ENCODE data around the gene SLC35F1.
"Not testable (repeated sequence)": the region's sequence is repeated elsewhere in the genome, so short reads cannot be mapped to it uniquely, and the experiment has no call there.

The SLC35F1 gene

DNA sequence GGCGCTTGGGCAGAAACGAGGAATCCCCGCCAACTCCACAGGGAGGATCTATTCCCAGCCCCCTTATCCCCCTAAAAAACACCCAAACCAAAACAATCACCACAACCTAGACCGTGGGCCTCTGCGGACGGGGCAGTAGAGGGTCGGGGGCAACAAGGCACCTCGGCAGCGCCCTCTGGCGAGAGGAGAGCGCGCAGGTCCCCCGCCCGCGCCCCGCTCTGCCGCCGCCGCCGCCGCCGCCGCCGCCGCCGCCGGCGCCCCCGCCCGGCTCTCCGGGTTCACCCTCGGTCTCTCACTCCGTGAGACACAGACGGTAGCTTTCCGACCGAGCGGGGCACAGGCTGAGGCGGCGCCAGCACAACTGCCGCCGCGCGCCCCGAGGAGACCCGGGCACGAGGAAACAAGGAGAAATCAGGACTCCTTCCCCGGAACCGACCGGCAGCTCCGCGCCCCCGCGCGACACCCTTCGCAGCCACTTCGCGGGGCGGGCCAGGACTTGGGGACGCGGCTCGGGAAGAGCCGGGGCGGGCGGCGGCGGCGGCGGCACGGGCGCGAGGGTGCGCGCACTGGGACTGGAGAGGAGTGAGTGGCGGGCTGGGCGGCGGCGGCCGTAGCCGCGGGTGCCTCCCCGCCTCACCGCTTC lies at the start of gene SLC35F1:
TSS of gene SLC35F1 (plus strand) at position 307 of the 643 bp plus-strand sequence.
- DNase-seq (ENCODE audit: low spot score), result peak; percentile 69

DNA sequence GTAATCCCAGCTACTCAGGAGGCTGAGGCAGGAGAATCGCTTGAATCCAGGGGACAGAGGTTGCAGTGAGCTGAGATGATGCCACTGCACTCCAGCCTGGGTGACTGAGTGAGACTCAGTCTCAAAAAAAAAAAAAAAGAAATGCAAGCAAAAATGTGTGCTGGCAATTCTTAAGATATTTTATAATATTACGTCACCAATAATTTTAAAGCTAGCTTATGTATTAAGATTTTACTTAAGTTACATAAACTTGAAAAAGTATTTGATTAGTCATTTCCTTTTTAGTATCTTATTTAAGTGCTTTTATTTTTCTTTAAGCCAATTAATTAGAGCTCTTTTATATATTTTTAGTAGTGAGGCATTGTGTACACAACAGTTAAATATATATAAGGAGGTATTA lies 48.5 kb upstream of the SLC35F1 start:
- DNase-seq (ENCODE audit: low spot score), result not testable (repeated sequence)

- no peak for DNase-seq (ENCODE audit: low spot score)
These were observed 45.5 kb upstream of the SLC35F1 start for GRCh38 chr6:117861545-117861944.

DNA sequence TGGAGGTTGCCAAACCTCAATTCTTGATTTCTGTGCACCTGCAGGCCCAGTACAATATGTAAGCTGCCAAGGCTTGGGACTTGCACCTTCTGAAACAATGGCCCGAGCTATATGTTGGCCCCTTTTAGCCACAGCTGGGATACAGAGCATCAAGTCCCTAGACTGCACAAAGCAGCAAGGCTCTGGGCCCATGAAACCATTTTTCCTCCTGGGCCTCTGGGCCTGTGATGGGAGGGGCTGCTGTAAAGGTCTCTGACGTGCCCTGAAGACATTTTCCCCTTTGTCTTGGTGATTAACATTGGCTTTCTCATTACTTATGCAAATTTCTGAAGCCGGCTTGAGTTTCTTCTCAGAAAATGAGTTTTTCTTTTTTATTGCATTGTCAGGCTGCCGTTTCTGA lies 40.5 kb upstream of the SLC35F1 start:
- no peak for DNase-seq (ENCODE audit: low spot score)

GRCh38 chr6:117870486-117871242 lies 36.4 kb upstream of the SLC35F1 start:
- DNase-seq (ENCODE audit: low spot score), result no peak

DNA sequence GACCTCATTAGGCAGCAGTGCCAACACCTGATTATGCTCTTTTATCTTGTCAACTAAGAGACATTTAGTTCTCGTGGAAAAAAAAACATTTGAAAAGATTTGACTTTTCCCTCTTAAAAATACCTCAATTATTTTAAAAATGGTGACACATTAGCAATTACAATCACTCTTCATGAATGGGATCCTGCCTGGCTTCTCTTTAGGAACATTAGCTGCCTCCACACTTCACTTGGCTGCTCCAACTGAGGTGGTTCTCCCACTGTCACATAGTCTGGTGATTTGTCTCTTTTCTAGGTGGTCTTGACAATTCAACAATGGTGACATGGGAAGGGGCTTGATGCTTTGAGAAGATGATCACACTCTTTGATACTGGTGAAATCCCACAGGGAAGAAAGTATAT lies 26.2 kb upstream of the SLC35F1 start:
- no peak for DNase-seq (ENCODE audit: low spot score)

DNA sequence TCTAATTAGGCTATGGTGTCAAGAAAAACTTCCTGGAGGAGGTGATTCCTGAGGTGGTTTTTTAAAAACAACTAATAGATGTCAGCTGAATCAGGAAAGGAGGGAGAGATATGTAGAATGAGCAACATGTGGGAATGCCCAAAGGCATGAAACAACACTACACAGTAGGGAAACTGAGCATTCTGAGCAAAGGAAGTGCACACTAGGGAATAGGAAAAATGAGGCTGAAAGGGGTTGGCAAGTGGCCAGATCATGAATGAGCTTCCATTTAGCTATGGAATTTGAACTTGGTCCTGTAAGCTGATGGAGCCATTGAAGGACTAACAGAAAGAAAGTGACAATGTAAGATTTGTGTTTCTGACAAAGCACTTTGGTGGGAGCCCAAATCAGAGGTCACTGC lies 16.9 kb upstream of the SLC35F1 start:
- no peak for DNase-seq (ENCODE audit: low spot score)

GRCh38 chr6:117906507-117906957 lies 532 bp upstream of the SLC35F1 start:
- DNase-seq (ENCODE audit: low spot score), result peak; percentile 34

- no peak for DNase-seq (ENCODE audit: low spot score)
These were observed 659 bp downstream of the SLC35F1 start for GRCh38 chr6:117907601-117908245.

DNA sequence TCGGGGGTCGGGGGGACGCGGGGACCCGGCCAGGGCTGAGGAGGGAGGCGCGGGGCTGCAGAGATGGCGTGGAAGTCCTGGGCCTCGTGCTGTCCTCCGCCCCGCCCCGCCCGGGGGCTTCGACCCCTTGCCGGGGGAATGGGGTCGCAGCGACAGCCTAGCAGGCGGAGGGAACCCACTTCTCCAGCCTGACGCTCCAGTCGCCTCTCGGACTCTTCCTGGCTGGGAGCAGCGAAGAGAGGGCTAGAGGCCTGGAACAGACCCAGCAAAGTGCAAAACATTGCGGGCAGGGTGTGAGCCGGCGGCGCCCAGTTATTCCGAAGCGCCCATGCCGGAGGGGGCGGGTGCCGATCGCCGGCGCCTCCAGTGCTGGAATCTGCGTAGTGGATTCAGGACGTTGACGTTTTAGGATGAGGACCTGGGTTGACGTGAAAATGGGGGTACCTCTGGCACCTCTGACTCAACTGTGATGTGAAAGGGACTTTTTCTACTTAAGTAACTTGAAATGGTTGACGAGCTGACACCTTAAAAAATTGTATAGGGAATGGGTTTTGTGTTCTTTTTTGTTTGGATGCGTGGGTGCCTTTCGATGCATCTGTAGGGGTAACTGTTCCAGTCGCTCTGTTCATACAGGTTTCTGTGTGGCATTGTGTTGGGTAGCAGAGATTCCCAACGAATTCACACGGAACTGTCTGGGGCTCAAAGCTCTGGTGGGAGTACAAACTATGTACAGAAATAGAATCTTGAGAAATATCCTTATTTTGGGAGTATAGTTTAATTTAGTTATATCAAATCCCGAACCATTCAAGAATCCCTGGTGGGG lies 1.4 kb downstream of the SLC35F1 start:
- DNase-seq (ENCODE audit: low spot score), result peak; percentile 18

- DNase-seq (ENCODE audit: low spot score), result no peak
These were observed 2.6 kb downstream of the SLC35F1 start for GRCh38 chr6:117909638-117910037.

- DNase-seq (ENCODE audit: low spot score), result no peak
These were observed 3.5 kb downstream of the SLC35F1 start for GRCh38 chr6:117910549-117910948.

DNA sequence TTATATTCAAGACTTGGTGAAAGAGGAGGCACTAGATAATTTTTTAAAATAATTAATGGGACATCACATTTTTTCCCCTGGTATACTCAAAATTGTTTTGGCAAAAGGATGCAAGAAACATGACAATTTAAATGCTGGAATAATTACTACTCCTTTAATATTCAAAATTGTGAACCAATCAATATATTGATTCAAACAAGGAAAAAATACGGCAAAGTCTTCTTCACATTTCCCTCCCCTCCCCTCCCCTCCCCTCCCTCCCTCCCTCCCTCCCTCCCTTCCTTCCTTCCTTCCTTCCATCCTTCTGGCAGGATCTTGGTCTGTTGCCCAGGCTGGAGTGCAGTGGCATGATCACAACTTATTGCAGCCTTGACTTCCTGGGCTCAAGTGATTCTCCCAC lies 4.1 kb downstream of the SLC35F1 start:
- no peak for DNase-seq (ENCODE audit: low spot score)

- DNase-seq (ENCODE audit: low spot score), result no peak
These were observed 4.6 kb downstream of the SLC35F1 start for GRCh38 chr6:117911660-117912059.

GRCh38 chr6:117915846-117916245 lies 8.8 kb downstream of the SLC35F1 start:
- no peak for DNase-seq (ENCODE audit: low spot score)

DNA sequence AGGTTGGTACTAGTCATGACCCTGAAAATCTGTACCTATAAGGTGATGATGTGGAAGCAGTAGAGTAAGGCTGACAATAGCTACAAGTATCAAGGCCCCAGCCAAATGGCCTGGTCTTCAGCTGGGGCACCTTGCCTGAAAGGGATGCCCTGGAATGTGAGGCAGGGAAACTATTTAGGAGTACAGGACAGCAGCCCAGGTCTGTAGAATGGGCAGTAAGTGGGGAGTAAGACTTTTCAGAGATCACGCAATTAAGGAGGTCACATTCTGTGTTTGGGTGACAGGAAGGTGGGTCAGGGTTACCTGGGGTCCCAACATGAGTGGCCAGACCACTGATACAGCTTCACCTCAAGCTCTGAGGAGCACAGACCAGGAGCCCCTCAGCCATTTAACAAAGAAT lies 9.4 kb downstream of the SLC35F1 start:
- DNase-seq (ENCODE audit: low spot score), result no peak

- DNase-seq (ENCODE audit: low spot score), result no peak
These were observed 10.1 kb downstream of the SLC35F1 start for GRCh38 chr6:117917176-117917575.

DNA sequence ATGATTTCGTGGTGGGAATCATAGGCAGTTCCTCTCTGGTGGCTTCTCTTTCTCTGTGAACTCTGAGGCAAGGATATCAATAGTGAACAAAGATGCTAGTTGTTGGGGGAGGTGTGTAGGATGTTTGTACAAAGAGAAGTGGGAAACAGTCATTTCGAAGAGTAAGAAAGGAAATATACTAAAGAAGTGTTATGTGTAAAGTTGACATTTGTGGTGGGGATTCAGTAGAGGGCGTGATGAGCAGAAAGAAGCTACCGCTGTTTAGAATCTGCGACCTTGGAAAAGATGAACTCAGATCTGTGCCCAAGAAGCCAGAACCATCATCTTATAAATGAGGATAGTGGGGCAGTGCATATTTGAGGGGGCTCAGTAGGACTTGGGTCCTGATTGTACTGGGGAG lies 11.4 kb downstream of the SLC35F1 start:
- no peak for DNase-seq (ENCODE audit: low spot score)

- DNase-seq (ENCODE audit: low spot score), result no peak
These were observed 12.2 kb downstream of the SLC35F1 start for GRCh38 chr6:117919275-117919674.

DNA sequence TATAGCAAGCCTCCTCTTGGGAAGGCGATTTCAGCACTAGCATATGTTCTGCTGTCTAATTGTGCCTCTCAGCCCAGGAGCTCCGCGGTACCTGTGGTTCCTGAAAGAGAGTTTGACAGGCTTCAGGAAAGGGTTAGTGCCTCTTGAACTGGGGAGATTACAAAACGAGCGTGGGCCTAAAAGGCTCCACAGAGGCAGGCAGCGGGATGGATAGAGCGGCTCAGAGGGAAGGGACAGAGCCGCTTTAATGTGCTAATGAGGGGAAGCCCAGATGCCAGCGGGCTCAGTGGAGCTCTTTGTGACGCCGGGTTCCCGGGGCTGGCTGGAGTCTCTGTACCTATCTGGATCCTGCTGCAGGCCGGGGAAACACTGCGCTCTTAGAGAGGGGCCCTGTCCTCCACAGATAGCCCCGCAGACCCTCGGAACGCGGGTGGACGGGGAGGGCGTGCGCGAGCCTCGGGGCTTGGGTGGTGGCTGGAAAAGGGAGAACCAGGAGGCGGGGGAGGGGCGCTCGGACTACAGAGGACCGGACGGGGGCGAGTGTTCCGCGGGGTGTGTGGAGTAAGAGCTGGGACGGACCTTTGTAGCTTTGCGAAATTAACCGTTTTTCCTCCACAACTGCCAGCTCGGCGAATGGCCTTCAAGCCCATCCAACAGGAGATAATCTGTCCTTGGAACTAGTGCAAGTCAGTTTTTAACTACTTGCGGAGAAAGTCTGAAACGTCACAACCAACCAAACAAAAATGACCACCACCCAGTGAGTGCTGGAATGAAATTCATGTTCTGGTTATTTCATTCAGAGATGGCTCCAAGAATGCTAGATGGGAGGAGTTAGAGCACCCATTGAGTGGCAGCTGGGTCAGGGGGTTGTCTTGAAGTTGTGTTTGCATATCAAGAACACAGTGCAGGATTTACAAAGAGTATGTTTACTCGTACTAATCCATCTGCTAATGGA lies 13.0 kb downstream of the SLC35F1 start:
- peak; percentile 67 for DNase-seq (ENCODE audit: low spot score)

DNA sequence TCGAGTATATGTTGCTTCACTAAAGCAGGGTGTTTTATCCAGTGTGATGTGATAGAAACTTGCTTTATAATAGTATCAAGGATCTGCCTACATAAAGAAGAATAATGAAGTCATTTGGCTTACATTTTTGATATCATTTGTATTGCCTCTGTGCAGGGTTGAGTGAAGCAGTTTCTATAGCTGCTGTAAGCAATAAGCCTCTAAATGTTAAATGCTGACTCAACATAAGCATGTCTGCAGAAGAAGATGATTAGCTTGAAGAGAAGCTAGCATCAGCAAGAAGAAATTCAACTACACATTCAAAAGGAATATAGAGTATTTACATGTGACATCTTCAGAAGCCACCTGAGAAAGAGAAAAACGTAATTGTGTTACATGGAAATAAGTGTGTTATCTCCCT lies 17.6 kb downstream of the SLC35F1 start:
- no peak for DNase-seq (ENCODE audit: low spot score)

Measured in Ammon's horn (tissue), 1 donor.